Measurements from ENCODE around the gene GET3.
"Not testable (repeated sequence)": the region's sequence is repeated elsewhere in the genome, so short reads cannot be mapped to it uniquely, and the experiment has no call there.

Gene GET3

DNA sequence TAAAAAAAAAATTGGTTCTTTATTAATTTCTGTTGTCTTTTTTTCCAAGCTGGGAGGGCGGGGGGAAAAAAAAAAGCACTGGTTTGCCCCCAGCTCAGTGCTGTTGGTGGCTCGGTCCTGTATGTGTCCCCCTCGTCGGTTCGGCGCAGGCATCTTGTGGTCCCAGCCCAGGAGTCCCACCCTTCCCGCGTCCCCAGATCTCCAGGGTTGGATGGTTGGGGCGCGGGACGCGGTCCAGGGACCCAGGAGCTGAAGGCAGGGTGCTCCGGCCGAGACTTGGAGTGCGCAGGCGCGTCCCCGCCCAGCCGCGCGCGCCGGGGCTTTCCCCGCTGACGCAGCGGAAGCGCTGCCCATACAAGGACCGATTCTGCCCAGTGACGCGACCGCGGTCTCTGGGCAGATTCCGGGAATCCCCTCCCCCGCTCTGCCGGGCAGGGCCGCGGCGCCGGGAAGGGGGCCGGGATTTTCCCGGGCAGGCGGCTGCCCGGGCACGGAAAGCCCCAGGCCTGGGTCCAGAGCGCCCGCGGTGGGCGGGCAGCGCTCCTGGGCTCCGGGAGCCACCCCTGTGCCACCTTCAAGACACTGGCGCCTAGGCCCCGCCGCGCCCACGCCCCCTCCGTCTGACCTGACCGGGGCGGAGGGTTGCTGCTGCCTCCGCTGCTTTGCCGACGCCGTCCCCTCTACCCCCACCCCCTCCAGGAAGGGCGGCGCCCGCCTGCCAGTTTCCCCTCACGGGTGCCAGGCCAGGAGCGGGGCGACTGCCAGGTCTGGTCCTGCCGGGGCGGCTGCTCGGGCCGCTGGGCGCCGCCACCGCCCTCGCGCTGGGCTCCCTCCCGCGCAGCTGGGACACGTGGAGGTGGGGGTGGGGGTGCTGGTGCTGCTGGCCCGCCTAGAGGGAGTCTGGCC is 56.2 kb downstream of the GET3 start:
- DNase-seq, result peak; percentile 88

DNA sequence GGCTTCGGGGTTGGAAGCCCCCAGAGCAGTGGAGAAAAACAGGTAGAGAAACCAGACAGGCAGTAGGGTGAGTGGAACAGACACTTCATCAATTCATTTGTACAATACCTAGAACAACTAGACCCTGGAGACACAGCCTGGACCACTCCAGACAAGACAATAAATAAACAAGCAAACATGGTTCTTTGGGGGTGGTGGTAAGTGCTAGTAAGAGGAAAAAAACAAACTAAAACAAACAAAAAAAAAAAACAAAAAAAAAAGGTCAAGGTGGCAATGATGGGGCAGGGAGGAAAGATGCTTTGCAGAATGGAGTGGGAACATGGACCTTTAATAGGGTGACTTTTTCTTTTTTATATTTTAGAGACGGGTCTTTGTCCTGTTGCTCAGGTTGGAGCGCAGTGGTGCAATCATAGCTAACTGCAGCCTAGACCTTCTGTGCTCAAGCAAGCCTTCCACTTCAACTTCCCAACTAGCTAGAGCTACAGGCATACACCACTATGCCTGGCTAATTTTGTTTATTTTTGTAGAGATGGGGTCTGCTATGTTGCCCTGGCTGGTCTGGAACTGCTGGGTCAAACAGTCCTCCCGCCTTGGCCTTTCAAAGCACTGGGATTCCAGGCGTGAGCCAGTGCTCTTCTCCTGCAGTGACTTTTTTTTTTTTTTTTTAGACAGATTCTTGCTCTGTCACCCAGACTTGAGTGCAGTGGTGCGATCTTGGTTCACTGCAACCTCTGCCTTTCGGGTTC is 57.1 kb downstream of the GET3 start:
- no peak for DNase-seq

DNA sequence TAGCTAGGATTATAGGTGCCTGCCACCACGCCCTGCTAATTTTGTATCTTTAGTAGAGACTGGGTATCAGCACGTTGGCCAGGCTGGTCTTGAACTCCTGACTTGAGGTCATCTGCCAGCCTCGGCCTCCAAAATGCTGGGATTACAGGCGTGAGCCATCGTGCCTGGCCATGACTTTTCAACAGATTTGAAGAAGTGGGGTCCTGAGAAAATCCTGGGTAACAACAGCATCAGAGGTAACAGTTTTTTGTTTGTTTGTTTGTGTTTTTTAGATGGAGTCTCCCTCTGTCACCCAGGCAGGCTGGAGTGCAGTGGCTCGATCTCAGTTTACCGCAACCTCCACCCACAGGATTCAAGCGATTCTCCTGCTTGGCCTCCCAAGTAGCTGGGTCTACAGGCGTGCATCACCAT is 57.7 kb downstream of the GET3 start:
- DNase-seq, result no peak

DNA sequence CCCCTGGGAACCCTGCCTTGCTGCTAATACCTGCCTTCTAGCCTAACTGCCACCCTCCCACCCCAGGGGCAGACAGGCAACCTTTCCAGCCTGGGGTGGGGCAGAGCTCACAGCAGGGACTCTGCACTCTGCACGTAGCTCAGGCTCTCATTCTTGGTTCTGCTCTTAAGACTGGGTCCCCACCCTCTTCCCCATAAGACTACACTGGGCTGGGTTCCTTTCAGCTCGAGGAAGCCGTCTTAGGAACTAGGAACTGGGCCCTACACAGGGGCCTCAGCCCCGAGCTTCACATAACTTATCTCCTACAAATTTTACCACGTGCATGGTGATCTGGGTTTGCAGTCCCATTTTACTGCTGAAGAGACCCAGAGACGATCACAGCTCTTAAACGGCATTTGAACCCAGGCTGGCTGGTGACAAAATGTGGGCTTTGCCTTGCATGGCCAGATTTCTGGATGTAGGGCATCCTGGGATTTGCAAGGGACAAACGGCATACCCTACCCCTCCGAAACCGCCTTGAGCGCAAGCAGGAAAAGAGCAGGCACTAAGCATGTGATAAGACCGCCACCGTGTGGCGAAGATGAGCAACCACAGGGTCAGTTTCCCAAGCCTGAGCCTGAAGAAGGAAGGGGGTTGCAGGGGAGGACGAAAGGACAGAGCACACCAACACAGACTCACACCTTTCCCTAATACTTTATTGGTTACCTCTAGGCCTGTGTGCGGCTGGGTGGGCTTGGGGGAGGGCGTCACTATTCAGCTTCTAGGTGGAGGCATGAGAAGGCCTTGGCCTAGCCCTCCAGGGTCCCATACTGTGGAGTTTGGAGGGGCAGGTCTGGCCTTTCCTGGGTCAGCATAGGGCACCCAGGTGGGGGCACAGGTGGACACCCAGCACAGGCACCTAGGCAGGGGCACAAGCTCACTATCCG is 59.1 kb downstream of the GET3 start:
- peak; percentile 71 for DNase-seq

DNA sequence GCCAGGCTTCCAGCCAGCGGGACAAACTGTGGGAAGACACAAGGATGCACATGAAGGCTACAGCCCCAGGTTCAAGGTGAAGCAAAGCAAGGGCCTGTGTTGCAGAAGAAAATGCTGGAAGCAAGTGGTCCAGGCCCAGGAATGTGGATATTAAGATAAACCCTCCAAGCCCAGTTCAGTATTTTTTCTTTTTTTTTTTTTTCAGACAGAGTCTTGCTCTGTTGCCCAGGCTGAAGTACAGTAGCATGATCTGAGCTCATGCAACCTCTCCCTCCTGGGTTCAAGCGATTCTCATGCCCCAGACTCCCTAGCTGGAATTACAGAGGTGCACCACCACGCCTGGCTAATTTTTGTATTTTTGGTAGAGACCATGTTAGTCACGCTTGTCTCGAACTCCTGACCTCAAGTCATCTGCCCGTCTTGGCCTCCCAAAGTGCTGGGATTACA is 59.9 kb downstream of the GET3 start:
- no peak for DNase-seq

DNA sequence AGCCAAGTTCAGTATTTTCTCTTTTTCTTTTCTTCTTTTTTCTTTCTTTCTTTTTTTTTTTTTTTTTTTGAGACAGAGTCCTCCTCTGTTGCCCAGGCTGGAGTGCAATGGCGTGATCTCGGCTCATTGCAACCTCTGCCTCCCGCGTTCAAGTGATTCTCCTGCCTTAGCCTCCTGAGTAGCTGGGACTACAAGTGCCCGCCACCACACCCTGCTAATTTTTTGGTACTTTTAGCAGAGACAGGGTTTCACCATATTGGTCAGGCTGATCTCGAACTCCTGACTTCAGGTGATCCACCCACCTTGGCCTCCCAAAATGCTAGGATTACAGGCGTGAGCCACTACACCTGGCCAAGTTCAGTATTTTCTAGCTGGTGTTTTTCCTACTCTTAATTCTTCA is 60.3 kb downstream of the GET3 start:
- not testable (repeated sequence) for DNase-seq
